GM12872 (cell line): ENCODE measurements around the gene TPMT.

Experiments used
- TF ChIP-seq, protein P1 (sequence below): IDR thresholded peaks from 3 replicates; pipeline ENCODE4 v1.5.1; 2011; ENCODE audit warnings: low read depth, mild to moderate bottlenecking, low read length, moderate library complexity; ENCODE audit not compliant: insufficient read depth

The TPMT gene

DNA sequence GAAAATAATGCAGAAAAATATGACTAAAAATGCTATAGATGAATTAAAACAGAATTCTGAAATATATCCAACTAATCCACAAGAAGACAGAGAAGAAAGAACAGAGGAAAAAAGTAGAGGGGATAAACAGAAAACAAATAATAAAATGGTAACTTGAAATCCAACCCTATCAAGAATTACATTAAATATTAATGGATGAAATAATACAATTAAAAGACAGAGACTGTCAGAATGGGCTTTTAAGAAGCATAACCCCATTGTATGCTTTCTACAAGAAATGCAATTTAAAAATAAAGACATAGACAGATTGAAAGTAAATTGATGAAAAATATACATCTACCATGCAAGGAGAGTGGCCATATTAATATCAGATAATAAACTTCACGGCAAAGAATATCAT is 47.8 kb downstream of the TPMT start:
- TF ChIP-seq, protein P1, sequence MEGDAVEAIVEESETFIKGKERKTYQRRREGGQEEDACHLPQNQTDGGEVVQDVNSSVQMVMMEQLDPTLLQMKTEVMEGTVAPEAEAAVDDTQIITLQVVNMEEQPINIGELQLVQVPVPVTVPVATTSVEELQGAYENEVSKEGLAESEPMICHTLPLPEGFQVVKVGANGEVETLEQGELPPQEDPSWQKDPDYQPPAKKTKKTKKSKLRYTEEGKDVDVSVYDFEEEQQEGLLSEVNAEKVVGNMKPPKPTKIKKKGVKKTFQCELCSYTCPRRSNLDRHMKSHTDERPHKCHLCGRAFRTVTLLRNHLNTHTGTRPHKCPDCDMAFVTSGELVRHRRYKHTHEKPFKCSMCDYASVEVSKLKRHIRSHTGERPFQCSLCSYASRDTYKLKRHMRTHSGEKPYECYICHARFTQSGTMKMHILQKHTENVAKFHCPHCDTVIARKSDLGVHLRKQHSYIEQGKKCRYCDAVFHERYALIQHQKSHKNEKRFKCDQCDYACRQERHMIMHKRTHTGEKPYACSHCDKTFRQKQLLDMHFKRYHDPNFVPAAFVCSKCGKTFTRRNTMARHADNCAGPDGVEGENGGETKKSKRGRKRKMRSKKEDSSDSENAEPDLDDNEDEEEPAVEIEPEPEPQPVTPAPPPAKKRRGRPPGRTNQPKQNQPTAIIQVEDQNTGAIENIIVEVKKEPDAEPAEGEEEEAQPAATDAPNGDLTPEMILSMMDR, result no peak

DNA sequence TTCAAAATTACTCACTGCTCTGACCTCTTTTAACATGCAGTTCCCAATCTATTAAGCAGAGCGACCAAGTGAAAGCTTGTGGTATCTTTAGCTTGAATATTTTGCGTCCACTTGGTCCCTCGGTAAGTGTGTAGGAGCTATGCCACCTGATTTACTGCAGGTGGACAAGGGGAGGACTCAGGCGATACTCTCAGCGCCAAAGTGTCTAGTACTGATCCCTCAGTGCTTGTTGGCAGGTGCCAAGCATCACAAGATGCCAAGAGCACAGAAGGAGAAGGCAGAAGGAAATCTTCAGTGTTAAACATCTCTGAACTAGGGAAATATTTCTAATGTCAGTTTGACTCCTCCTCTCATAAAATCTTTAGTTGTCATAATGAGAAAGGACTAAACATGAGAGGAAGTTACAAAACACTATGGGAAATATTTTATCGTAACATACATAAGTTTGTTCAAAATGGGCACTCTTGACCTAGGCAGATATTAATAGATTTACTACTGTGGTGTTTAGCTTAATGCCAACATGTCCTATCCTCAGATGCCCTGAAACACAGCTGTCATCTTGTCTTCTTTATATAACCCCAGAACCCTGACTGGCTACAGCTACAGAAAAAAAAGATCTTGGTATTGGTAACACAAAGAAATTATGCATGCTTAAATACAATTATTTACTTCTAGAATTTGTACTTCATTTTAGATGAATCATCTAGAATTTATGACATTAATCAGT is 51.9 kb downstream of the TPMT start:
- TF ChIP-seq, protein P1, result no peak

DNA sequence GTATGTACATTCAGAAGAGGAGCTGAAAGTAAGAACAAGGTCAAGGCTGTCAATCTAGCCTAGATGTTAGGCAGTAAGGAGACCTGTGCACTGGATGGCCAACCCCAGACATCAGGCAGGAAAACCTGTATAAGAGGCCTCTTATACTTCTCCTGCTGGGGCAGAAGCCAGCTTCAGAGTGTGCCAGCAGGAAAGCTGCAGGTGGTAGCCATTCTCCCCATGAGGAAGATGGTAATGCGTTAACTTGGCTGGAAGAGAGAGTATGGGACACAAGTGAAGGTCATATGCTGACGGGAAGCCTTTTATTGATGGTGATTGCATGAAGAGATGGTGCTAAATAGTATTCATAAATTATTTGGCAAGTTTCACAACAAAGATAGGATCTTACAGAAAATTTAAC is 53.0 kb downstream of the TPMT start:
- TF ChIP-seq, protein P1, result no peak

DNA sequence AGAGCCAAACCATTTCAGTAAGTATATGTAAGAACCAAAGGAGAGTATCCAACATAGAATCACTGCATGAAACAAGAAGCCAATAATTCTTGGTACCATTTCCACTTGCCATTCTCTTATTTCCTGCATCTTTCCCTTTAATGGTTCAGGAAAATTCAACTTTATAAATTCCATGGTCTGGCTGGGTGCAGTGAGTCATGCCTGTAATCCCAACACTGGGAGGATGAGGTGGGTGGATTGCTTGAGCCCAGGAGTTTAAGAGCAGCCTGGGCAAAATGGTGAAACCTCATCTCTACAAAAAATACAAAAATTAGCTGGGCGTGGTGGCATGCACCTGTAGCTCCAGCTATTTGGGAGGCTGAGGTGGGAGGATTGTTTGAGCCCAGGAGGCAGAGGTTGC is 53.6 kb downstream of the TPMT start:
- TF ChIP-seq, protein P1, result no peak

DNA sequence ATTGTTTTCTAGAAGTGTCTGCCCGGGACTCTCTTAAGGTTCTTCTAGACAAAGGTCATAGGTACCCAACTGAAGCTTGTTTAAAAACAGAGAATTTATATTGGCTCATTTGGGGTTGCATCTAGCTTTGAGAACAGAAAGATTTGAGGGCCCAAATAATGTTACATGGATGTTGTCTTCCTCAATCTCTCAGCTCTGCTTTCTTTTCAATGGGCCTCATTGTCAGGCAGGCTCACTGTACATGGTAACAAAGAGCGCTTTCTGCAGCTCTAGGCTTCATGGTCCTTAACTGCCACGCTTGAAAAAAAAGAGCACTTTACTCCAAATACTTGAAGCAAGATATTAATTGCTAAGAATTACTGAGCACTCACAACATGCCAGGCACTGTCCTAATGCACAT is 54.6 kb downstream of the TPMT start:
- TF ChIP-seq, protein P1, result no peak

DNA sequence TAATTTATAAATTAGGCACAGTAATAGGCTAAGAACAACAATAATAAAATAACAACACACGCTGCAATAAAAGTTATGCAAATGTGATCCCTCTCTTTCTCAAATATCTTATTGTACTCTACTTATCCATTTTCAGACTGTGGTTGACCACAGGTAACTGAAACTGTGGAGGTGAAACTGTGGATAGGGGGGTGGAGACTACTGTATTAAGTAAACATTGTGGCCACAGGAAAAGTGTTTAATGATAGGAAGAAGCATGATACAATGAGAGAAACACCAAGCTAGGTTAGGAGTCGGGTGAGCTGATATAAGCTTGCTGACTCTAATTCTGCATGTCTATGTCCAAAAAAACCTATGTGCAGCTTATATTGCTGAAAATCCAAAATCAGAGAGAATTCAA is 55.4 kb downstream of the TPMT start:
- TF ChIP-seq, protein P1, result no peak

DNA sequence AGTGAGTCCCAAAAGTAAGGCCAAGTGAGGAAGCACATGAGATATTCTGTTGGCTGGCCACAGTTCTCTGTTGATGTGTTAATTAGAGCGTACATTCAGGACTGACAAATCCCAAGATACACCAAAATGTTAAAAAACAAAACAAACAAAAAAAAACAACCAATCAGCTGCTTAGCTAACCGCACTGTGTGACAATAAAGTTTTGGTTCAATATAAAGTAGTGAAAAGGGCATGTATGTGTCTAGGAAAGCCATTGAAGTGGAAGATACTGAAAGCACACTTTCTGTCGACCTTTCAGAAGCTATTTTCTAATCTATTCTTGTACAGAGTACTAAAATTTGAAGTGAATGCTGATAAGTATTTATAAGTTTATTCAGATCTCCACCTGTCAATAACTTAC is 58.5 kb downstream of the TPMT start:
- TF ChIP-seq, protein P1, result no peak
